Measurements from ENCODE around the gene UCHL1.

Gene UCHL1

DNA sequence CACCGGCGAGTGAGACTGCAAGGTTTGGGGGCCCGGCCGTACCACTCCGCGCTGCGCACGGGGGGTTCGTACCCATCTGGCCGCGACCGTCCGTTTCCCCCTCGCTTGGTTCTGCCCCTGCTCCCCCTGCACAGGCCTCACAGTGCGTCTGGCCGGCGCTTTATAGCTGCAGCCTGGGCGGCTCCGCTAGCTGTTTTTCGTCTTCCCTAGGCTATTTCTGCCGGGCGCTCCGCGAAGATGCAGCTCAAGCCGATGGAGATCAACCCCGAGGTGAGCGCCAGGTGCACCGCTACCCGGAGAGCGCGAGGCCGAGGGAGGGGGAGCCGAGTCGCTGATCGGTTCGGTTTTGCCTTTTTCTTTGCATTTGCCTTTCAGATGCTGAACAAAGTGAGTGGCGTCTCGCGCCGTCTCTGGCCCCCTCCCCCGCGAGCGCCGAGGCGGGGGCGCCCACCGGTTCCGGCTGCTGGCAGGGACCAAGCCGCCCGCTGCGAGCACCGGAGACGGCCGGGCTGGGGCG is at the start of gene UCHL1:
UCHL1 (plus strand) TSS at position 189 of the 517 bp plus-strand sequence; CDS start at position 238, 49 bp downstream.
- peak; percentile 55 to 57 for DNase-seq

DNA sequence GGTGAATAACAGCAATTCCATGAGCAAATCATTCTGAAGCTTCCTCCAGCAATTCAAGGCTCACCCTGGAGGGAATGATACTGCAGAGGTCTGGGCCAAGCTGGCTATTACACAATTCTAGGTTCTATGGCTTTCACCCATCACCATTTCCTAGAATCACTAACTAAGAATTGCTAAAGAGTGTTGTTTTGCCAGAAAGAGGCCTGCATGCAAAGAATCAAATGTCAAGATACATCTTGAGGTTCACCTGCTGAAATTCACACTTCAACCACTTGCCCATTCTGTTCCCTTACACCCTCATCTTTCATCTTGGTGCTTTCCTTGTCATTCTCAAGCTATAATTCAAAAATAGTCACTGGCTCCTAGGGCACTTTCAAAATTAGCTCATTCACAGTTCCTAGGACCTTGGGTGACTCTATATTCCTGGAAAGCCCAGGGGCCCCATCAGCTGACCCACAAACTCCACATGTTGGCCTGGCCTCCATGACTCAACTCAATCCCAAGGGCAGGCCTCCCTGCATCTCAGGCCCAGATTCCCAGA is 49.4 kb upstream of the UCHL1 start:
- DNase-seq: no peak

DNA sequence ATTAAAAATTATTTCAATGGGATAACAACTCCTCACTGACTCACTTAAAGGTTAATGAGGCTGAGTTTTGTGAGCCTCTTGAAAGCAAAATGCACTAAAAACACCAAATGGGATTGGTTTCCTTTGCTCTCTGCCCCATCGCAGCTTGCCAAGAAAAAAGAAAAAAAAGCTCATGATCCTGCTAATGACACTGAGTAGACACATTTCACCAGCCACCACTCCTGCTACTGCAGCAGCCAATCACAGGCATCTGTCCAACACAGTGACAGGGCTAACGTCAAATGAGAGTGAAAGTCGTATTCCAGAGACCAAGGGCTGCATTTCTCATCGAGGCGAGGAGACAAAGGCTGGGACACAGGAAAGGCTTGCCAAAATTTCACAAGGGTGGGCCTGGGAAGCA is 47.5 kb upstream of the UCHL1 start:
- no peak for DNase-seq

DNA sequence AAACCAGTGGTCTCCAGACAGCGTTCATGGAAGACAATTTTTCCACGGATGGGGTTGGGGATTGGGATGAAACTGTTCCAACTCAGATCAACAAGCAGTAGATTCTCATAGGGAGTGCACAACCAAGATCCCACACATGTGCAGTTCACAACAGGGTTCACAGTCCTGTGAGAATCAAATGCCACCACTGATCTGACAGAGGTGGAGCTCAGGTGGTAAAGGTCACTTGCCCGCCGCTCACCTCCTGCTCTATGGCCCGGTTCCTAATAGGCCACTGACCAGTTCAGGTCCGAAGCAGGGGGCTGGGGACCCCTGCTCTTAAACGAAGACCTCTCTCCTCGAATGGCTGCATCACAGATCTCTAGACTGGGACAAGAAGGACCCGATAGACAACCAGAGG is 46.8 kb upstream of the UCHL1 start:
- no peak for DNase-seq

DNA sequence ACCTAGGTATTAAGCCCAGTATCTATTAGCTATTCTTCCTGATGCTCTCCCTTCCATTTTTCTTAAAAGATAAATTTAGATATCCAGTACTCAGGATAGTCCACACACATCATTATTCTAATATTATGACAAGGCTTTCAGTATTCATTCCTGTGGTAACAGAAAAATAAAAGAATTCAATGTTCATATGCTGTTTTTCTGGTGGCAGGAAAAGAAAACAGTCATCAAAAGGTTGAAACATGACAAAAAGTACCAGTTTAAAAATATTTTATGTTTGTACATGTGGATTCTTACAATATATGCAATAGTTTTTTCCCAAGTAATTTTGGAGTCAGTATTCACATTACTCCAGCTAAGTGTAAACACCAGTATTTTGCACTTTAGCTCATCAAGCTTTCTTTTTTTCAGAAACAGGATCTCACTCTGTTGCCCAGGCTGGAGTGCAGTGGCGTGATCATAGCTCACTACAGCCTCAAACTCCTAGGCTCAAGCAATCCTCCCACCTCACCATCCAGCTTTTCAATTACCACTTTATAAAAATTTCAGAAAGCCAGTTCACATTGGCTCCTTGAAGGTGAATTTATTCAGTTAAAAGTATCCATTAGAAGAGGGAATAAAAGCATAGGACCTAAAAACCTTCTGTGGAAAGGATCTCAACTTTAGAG is 44.6 kb upstream of the UCHL1 start:
- no peak for DNase-seq

DNA sequence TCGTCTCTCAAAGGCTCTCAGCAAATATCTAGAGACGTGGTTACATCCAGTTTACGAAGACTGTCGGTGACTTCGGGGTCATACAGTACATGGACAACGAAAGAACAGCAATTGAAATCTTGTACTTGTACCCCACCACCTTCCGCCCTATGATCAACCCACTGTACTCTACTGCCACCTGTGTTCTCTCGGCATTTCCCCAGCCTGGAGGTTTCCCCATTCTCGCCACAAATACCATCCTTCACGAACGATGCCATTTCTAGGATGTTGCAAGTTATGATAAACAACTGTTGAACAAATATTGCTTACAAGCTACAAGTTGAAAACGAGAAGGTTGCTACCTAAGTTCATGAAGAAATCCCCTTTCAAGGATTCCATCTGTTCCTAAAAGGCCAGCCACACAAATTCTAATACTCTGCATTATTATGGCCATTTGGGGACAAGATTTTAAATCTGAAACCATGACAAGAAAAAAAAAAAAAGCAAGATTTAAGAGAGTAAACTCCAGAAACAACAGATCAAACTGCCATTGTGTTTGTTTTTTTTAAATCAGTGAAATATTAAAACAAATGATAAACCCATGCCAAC is 44.0 kb upstream of the UCHL1 start:
- DNase-seq: peak; percentile 45 to 66

DNA sequence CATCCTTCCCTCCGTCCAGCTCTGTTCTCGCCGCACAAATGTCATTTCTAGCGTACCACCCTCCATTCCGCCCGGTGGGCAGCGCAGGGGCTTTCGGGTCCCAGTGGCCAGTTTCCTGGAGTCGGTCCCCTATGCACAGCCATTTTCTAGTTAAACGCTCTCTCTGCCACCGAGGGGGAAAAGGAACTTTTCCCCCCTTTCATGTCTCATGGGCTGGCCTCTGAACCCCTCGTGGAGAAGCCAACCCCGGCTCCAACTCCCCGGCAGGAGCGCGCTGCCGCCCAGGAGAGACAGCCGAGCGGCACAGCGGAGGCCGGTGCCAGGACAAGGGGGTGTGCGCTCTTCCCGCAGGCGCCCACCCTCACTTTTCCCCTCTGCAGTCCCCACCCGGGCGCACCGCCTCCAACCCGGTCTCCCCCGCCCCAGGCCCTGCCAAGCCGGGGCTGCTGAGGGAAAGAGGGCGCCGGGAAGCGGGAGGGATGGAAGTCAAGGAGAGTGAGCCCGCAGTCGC is 43.0 kb upstream of the UCHL1 start:
- DNase-seq: no peak

DNA sequence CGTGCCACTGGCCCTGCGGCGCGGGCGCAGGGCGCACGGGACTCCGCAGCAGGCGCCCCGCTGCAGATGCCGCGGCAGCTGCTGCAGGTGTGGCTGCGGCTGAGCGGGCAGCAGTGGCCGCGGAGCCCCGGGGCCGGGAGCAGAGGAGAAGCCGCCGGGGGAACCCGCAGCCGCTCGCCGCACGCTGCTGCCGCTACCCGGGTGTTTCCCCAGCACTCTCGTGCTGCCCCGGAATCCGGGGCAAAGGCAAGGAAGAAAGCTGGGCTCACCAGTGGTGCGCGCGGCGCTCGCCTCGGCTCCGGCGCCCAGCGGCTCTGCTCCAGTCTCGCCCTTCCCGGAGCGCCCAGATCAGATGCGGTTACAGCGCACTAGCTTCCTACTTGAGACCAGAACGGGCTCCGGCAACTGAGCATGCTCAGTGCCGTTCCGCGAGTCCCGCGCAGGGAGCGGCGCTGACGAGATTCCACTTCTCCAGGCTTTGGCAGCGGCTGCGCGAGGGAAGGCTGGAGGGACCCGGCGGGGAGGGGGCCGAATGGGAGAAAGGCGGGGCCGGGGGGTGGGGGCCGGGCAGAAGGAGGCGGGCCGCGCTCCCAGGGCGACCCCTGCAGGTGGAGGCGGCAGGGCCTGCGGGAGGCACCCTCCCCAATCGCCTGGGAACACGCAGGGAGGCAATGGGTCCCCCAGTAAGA is 42.4 kb upstream of the UCHL1 start, which contains the start of gene APBB2:
APBB2 (minus strand) TSS at position 407 of the 689 bp plus-strand sequence. CDS start 181,288 bp downstream, outside the sequence.
- peak; percentile 96 for DNase-seq

DNA sequence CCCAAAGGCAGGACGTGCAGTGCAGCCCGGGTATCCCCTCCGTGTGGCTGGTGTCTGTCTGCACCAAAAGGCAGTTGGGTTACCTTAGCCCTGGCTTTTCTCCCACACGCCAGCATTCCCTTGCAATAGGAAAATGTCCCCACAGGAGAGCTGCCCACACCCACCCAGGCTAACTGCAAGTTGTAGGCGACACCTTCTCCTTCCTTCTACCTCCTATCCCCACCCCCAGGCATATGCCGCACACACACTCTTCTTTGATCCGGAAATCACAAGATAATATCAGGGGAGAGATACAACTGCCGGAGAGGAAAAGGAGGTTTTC is 41.9 kb upstream of the UCHL1 start:
- DNase-seq: no peak

DNA sequence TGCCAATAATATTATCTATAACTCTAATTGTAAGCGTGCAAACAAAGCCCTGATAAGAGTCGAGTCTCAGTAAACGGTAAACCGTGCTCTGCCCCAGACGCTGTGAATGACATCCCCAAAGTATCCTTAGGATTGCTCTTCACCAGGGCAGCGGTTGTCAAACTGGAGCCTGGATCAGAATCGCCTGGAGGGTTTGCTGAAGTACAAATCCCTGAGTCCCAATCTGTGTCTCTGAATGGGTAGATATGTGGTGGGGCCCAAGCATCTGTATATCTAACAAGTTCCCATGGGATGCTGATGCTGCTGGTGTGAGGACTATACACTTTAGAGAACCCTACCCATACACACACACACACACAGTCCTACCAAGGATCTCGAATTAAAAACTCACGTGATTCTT is 41.6 kb upstream of the UCHL1 start:
- DNase-seq: no peak

DNA sequence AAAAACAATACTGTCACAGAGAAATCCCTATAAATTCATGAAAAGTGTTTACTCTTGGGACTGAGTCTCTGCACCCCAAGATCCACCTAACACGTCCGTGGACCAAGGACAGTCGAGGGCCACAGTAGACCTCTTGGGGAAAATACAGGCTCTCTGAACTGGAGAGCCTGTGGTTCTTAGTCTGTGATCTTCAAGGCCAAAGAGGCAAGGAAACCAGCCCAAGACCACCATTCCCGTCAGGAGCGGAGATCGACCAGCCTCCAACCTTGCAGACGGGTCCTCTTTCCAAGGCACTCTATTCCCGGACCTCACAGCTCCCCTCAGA is 40.8 kb upstream of the UCHL1 start:
- no peak for DNase-seq

DNA sequence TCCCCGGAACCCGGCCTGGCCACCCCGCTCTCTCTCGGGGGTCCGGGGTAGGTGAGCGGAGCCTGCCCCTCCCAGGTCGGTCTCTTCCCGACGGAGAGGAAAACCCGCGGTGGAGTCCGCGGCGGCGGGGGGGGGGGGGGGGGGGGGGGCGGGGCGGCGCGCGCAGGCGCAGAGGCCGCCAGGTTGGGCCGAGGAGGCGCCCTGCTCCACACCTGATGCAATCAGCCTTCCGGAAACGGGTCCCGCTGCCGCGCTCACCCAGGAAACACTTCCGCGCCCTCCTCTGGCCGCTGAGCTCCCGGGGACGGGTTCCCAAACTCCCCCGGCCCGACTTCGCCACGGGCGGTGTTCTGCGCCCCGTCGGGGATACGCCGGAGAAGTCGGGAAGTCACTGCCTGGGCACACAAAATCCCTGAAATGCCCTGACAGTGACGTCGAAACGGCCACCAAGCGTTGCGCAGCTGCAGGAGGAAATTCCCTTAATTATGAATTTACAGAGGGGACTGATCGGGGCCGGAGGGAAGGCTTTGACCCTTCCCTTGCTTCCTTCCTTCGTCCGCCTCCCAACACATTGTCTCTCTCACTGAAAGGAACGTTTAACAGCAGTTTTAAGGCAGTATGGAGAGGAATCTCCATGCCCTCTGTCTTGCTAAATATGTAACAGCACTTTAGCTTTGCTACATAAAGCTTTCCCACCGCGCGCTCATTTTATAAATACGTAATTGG is 40.3 kb upstream of the UCHL1 start:
- DNase-seq: peak in 1 of 2 donors; percentile 32

DNA sequence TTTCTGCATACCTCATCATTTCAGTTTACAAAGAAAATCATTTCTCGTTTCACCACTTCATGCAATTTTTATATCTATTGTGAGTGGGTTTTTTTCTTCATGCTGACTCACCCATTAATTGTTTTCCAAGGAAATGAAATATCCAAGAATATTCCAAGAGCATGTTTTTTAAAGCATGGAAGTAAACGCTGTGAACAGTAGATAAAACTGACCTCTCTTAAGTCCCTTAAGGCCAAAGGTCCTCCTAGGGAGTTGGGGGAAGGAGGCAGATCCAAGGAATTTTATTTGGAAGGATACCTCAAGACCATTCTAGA is 39.8 kb upstream of the UCHL1 start:
- DNase-seq: no peak

DNA sequence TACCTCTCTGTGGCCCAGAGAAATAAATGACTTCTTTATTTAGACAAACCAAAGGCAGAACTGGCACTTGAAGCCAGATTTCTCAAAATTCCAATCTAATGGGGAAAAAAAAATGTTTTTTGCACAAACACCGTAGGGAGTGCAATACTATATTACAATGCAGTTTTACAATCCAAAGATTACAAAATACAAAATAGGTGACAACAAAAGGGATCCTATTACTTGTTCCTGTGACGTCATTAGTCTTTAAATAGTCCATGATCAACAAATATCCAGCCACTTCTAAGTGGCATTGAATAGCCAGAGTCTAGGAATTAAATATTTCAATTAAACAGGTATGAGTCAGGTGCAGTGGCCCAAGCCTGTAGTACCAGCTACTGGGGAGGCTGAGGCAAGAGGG is 39.4 kb upstream of the UCHL1 start:
- DNase-seq: no peak

DNA sequence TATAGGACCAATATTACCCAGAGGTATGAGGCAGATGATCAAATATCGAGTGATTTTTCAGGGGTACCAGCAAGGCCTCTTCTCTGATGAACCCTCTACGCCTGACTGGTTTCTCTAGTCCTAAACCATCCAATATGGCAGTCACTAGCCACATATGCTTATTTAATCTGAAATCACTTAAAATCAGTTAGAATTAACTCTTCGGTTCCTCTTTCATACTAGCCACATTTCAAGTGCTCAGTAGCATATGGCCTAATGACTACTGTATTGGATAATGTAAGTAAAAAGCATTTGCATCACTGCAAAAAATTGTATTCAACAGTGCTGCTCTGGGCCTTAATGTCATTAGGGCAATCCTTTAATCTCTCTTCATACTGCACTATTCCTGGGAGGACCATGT is 38.0 kb upstream of the UCHL1 start:
- no peak for DNase-seq

DNA sequence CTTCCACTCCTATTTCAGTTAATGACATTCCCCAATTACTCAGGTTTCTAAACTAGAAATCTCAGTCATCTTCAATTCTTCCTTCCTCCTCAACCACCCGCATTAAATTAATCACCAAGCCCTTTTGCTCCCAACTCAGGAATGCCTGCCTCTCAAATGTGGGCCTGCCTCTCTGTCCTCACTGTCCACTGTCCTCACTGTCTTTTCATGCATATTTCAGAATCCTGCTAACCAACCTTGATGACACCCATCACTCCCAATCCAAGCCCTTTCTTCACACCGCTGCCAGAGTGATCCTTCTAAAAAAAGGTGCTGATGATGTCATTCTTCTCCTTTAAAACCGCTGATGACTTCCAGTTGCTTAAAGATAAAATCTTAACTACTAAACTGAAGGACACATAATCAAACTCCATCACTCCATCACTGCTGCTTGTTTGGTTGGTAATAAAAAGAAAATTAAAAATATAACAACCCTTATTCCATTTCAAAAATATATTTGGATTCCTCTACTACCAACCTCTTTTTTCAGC is 37.2 kb upstream of the UCHL1 start:
- DNase-seq: no peak

DNA sequence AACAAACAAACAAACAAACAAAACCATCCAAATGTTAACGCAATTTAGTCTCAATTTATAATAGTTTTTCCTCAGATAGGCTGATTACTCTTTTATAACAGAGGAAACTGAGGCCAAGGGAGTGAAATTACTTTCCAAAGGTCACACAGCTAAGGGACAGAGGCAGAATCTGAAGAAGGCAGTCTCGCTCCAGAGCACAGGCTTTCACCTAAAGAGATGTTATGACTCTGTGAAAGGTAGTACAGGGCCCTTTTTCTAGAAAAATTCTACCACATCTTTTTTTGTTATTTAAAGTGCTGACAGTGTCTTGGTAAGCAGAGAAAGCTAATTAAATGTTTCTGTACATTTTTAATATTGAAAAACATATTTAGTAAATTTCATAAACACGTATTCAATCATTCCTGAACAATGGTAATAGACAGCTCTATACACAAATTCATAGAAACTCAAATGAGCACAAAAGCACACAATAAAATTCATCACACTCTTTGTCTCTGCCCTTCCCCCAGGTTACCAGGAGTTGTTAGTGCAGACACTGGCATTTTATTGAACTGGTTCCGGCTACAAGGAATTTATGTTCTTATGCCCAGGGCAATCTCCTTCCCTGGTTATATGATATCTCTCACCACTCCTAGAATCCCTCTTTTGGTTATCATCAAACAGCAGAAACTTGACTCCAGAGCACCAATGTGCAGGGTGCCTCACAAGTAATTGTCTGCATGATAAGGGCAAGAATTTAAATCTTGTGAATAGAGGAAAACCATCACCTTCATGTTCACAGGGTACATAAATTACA is 34.7 kb upstream of the UCHL1 start:
- DNase-seq: no peak

DNA sequence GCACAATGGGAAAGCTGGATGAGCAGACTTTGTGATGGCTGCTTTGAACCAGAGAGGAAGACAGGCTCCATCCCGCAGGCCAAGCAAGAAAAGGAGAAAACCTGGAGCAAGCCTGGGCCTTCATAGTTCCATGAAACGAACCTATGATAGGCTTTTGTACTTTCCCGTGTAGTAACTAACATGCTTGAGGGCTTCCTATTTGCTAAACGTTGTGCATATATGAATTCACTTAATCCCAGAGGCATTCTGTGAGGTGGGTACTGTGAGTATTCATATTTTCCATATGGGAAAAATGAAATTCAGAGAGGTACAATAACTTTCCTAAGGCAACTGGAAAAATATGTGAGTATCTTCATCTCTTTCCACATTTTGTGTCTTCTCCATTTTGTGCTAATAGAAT is 28.8 kb upstream of the UCHL1 start:
- no peak for DNase-seq

DNA sequence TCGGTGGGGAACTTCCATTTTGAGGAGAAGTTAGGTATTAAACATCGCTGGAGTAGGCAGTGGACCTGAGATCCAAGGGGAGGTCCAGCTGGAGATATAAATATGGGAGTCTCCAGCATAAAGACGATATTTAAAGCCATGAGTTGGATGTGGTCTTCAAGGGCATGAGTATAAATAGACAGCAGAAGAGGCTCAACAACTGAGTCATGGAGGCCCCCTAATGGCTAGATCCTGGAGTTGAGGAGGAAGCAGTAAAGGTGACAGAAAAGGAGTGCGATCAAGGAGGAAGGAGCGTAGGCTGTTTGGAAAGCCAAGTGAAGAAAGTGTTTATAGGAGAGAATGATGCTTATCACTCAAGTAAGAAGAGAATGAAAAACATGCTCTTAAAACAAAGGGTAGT is 24.3 kb upstream of the UCHL1 start:
- no peak for DNase-seq

DNA sequence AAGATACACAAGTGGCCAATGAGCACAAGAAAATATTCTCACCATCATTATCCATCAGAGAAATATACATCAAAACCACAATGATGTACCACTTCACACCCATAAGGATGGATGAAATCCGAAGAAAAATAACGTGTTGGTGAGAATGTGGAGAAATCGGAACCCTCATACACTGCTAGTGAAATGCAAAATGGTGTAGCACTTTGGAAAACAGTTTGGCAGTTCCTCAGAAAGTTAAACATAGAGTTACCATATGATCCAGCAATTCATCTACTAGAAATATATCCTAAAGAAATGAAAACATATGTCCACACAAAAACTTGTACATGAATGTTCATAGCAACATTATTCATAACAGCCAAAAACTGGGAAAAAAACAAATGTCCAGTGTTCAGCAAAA is 23.9 kb upstream of the UCHL1 start:
- DNase-seq: no peak

DNA sequence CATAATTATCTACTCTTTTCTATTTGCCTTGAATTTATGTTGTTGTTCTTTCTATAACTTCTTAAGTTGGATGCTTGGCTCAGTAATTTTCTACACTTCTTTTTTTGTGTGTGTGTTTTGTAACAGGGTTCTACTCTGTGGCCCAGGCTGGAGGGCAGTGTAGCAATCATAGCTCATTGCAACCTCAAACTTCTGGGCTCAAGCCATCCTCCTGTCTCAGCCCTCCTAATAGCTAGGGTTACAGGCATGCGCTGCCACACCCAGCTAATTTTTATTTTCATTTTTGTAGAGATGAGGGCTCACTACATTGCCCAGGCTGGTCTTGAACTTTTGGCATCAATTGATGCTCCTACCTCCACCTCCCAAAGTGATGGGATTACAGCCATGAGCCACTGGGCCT is 20.7 kb upstream of the UCHL1 start:
- DNase-seq: no peak

DNA sequence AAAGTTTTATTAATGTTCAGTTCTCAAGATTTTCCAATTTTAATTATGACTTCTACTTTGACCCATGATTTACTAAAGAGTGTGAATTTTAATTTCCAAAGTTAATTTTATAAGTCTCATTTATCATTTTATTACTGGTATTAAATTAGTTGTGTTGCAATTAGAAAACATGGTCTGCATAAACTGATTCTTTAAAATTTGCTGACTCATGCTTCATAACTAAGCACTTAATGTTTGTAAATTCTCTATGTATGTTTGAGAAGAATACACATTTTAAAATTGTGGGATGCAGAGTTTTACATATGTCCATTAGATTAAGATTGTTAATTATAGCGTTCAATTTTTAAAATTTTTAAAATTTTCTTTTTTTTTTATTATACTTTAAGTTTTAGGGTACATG is 20.2 kb upstream of the UCHL1 start:
- DNase-seq: no peak

All from hippocampal formation (tissue), 2 donors.